ENCODE results near the gene STAB2.

DNA sequence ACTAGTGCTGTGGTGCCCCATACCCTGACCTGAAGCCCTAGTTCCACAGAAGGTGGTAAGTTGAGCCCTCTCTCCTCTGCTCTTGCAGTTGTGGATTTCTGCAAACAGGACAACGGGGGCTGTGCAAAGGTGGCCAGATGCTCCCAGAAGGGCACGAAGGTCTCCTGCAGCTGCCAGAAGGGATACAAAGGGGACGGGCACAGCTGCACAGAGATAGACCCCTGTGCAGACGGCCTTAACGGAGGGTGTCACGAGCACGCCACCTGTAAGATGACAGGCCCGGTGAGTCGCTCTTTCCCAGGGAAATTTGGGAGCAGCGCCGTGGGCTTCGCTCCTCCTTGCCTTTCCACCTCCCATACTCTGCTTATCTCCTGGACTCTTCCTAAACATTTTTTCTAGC lies 161.8 kb downstream of the STAB2 start:
- TF ChIP-seq EGR1 (IDR thresholded peaks at IDR 0.05) (no peak), RAD21 (IDR thresholded peaks at IDR 0.05; ENCODE audit: low read depth) (no peak)

Measured in Ishikawa (cell line).